ENCODE results near the gene SLMAP.

Gene SLMAP

GRCh38 chr3:57783186-57784088 is 27.3 kb downstream of the SLMAP start:
- CTCF ChIA-PET, result interaction anchor here (0.7 to 1.0 kb wide), 2 partner anchors 19 to 33 kb away, joined by 3 read pairs; no protein-coding TSS in a partner anchor
- POLR2A ChIA-PET, result no interaction called here
- H3K4me3 ChIP-seq (ENCODE audit: low read depth, low read length), result no peak overlapping the region
- TF ChIP-seq CTCF (IDR thresholded peaks at IDR 0.05; ENCODE audit: insufficient read depth, low read length, missing control alignments), result no peak
- no peak for DNase-seq (ENCODE audit: low read depth, low spot score)

GRCh38 chr3:57784089-57784735 is 28.1 kb downstream of the SLMAP start:
- H3K4me3 ChIP-seq (ENCODE audit: low read depth, low read length), result no peak overlapping the region
- POLR2A ChIA-PET, result no interaction called here
- no peak for DNase-seq (ENCODE audit: low read depth, low spot score)
- no peak for TF ChIP-seq CTCF (IDR thresholded peaks at IDR 0.05; ENCODE audit: insufficient read depth, low read length, missing control alignments)
- CTCF ChIA-PET, result no interaction called here

GRCh38 chr3:57785446-57785845 is 29.3 kb downstream of the SLMAP start:
- no peak for TF ChIP-seq CTCF (IDR thresholded peaks at IDR 0.05; ENCODE audit: insufficient read depth, low read length, missing control alignments)
- CTCF ChIA-PET, result no interaction called here
- no peak overlapping the region for H3K4me3 ChIP-seq (ENCODE audit: low read depth, low read length)
- POLR2A ChIA-PET, result no interaction called here
- DNase-seq (ENCODE audit: low read depth, low spot score), result no peak

GRCh38 chr3:57787867-57788623 is 31.9 kb downstream of the SLMAP start:
- CTCF ChIA-PET, result no interaction called here
- no peak overlapping the region for H3K4me3 ChIP-seq (ENCODE audit: low read depth, low read length)
- DNase-seq (ENCODE audit: low read depth, low spot score), result no peak
- no peak for TF ChIP-seq CTCF (IDR thresholded peaks at IDR 0.05; ENCODE audit: insufficient read depth, low read length, missing control alignments)
- POLR2A ChIA-PET, result no interaction called here

GRCh38 chr3:57788624-57789018 is 32.5 kb downstream of the SLMAP start:
- no peak for DNase-seq (ENCODE audit: low read depth, low spot score)
- POLR2A ChIA-PET, result no interaction called here
- no peak for TF ChIP-seq CTCF (IDR thresholded peaks at IDR 0.05; ENCODE audit: insufficient read depth, low read length, missing control alignments)
- H3K4me3 ChIP-seq (ENCODE audit: low read depth, low read length), result no peak overlapping the region
- CTCF ChIA-PET, result no interaction called here

DNA sequence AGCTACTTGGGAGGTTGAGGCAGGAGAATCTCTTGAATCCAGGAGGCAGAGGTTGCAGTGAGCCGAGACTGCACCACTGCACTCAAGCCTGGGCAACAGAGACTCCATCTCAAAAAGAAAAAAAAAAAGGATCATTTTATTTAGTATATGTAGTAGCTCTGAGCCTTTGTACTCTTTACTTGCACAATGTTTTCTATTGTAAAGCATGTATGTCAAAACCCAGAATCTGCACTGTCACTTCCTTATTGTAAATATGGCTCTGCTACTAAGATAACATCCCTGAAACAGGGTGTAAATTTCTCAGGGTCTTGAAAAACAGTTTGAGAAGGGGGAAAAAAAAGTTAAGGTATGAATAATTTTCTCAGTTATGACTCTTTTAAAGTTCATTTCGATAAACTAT is 35.1 kb downstream of the SLMAP start:
- no peak overlapping the region for H3K4me3 ChIP-seq (ENCODE audit: low read depth, low read length)
- ChIA-PET POLR2A (no interaction called here), CTCF (no interaction called here)
- TF ChIP-seq CTCF (IDR thresholded peaks at IDR 0.05; ENCODE audit: insufficient read depth, low read length, missing control alignments), result no peak
- DNase-seq (ENCODE audit: low read depth, low spot score), result no peak
